ENCODE results near the gene FAXDC2.

- TF ChIP-seq EZH2phosphoT487 (IDR thresholded peaks at IDR 0.05; ENCODE audit: borderline replicate concordance, low read depth, low read length) (no peak), CTCF (conservative IDR thresholded peaks at IDR 0.05; ENCODE audit: low read length) (no peak)
These were observed 37.2 kb downstream of the FAXDC2 start for GRCh38 chr5:154813158-154813557.

All from OCI-LY7 (cell line).